Renal cortical epithelial cell (primary cell): ENCODE measurements around the gene KIRREL3. TPM values are rescaled to one million over a fixed set of nuclear protein-coding genes. Genes with fewer than 3 reads are reported as not detected.

ENCODE experiments used
- DNase-seq: peaks from one replicate; pipeline ENCODE4 v3.0.0-alpha.2; 2011; ENCODE audit warnings: low read depth
- total RNA-seq: library from RNA; depleted of rRNA; stranded (reverse); fragments of >200 nt; gene quantifications from 2 replicates; pipeline ENCODE4 v1.2.3, GENCODE V29; 2014

The KIRREL3 gene
- total RNA-seq, 1 donor from 2014 or later: 0.10 TPM

- DNase-seq: no peak
Measured at GRCh38 chr11:126997196-126997595, 3.4 kb downstream of the KIRREL3 start.

- DNase-seq: no peak
Measured at GRCh38 chr11:126996036-126996804, 4.3 kb downstream of the KIRREL3 start.

- DNase-seq: no peak
Measured at GRCh38 chr11:126993599-126993998, 7.0 kb downstream of the KIRREL3 start.

- peak; percentile 86 for DNase-seq
Measured at GRCh38 chr11:126992804-126993111, 7.8 kb downstream of the KIRREL3 start.

DNA sequence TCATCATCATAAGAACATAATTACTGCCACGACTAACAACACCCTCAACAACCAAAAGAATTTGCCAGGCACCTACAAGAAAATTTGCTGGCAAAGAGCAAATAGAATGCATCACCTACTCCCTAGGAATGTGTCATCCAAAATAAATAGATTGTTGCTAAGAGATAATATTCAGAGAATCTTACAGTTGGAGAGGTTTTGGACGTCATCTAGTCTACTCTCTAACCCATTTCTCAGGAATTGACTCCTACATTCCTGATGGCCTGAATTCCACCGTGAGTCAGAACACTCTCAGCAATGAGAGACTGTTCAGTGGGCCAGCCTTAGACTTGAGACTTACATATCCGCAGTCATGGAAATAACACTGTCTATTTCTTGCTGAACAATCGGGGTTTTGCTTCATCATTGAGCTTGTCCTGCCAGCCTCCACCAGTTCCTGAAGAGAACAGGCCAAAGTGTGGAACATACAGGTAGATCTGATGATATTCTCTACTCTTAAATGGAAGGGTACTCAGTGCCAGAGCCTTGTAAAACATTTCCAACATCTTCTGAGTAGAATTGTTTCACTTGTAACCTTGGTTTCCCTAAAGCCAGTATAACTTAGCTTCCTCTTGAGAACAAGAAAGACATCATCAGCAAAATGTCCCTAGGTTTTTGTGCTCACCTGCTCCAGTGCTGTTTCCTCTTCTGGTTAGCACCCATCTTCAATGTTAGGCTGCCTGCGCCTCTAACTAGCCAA is 8.3 kb downstream of the KIRREL3 start:
- DNase-seq: peak; percentile 94

GRCh38 chr11:126991596-126991995 is 9.0 kb downstream of the KIRREL3 start:
- peak; percentile 62 for DNase-seq

GRCh38 chr11:126990716-126991480 is 9.7 kb downstream of the KIRREL3 start:
- DNase-seq: no peak

DNA sequence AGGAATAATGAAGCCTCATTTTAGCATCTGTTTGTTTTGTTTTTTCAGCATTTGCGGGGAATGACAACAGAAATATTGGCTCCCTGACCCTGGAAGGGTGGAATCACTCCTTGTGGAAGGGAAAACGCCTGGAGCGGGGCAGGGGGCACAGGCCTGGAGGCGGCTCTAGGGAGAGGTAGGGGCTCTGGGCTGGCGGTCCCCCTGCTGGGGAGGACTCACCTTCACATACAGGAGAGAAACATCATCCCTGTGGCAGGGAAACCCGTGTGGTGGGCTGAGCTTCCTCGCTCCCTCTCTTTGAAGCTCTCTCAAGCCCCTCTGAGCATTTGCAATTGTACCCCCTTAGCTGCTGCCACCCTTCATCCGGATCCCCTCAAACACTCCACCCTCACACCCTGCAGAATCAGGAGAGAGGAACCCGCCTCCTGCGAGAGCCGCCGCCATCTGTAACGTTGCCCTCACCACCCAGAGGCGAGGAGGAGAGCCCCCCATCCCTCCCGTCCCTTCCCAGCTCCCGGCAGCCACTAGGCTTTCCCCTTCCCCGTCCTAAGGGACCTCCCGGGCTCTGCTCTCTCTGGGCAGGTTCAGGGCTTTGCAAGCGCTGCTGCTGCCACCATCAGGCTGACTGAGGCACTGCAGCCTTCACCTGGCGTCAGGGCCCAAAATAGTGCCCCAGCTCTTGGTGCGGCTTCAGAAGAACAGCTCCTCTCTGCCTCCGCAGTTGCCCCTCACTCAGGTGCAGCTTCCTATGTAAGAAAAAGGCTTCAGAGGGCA is 10.4 kb downstream of the KIRREL3 start:
- DNase-seq: peak; percentile 49

DNA sequence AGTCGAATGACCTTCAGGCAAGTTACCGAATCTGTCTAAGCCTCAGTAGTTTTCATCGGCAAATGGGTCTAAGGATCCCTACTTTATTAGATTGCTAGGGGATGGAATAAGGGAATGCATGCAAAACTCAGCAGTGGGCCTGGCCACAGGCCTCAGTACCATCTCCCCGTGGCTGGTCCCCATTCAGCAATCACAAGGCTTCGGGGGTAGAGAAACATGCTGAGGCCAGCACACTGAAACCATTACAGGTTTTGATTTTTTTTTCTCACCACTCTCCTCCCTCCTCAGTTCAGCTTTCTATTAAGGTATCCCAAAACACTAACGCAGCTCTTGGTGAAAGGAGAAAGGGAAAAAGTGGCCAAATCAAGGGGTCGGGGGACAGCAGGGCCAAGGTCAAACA is 11.9 kb downstream of the KIRREL3 start:
- DNase-seq: no peak

- DNase-seq: no peak
Measured at GRCh38 chr11:126981635-126982034, 18.9 kb downstream of the KIRREL3 start.

DNA sequence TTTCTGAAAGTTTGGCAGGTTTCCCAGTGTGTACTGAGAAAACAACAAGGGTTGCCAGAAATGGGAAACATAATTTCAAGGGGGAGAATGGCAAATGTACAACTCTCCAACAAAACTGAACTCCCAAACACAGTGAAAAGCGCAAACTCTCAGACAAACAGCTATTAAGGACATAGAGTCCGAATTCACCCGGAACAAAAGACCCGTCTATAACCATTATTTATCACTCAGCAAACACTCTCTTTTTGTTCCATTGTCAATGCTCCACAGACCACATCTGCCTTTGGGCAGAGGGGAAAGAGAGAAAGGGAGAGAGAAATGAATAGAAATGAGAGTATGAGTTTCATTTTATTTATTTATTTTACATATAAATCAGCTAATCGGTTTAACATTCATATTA is 21.7 kb downstream of the KIRREL3 start:
- DNase-seq: no peak

DNA sequence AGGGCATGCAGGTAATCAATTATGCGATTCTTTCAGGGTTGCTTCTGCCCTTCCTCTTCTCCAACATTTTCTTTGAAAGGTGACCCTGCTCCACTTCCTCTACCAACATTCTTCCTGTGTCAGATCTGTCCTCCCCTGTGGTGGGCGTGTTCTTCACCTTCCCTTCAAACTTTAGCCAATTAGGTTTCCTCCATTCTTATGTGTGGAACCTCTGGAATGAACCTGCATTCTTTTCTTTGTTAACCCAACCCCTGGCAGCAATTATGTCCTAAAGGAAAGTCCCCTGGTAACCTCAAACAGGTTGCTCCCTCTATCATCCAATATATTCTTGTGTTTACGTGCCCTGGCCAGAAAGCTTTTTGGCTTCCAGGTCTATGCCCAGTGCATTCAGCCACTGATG is 22.4 kb downstream of the KIRREL3 start:
- peak; percentile 51 for DNase-seq

- no peak for DNase-seq
Measured at GRCh38 chr11:126973051-126973450, 27.5 kb downstream of the KIRREL3 start.

DNA sequence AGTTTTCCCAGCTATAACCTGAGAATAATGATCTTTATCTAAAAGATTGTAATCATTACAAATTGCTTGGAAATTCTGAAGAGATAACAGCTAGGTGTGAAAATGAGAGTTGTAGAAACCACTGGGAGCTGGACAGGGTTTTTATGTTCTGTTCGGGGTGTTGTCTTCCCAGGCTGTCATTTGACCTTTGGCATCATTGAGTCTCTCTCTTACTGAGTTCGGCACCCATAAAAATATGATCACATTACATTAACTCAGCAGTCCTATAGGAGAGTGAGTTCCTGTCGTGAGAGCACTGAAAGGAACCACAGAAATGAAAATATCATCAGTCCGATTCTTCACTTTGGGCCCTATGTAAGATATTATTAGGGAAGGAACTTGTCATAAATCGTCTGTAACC is 29.3 kb downstream of the KIRREL3 start:
- no peak for DNase-seq

GRCh38 chr11:126969865-126970479 is 30.6 kb downstream of the KIRREL3 start:
- peak; percentile 61 for DNase-seq

DNA sequence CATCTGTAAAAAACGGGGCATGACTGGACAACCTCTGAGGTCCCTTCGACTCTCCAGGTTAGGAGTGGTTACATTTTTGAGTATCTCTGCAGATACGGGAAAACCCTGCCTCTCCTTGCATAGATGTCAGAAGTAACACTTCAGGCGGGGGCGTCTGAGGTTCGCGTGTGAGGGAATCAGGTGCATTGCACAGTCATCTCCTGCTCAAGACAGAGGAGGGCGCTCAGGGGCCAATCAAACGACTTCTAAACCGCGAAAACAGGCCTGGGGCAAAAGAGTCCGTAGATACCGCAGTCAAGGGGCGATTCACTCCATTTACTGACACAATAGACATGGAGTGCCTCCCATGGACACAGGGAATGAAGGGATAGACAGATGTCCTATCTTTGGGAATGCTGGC is 31.7 kb downstream of the KIRREL3 start:
- DNase-seq: no peak

DNA sequence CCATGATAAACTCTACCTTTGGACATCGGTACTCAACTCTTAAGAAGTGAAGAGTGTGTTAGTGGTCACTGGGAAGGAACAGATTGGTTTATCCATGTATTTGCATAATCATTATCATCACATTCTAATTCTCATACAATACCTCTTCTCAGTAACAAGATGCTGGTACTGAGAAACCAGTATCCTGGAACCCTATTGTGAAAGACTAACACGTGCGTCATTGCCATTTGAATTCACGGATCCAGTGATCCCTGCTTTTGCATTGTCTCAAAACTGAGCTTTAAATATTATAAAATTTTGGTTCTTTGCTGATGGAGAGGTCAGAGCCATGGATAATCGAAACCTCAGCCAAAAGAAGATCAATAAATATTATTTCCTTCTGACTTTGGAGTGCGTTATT is 35.2 kb downstream of the KIRREL3 start:
- no peak for DNase-seq

GRCh38 chr11:126963603-126964363 is 36.8 kb downstream of the KIRREL3 start:
- peak; percentile 99 for DNase-seq

- DNase-seq: peak; percentile 70
Measured at GRCh38 chr11:126963115-126963514, 37.5 kb downstream of the KIRREL3 start.

DNA sequence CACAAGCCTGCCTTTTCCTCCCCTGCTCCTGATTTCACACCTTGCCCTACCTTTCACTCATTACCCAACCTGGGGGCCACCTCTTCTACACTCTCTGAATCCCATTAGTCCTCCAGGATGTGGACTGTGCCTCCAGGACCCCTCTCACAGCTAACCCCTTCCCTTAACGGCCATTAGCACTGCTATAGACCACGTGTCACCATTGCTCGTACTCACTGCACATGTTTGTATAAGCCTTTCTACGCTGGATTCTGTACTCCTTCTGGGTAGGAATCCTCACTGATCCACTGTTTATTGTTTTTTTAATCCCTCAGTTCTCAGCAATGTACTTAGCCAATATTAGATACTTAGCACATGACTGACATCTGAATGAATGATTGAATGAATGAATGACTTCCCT is 40.9 kb downstream of the KIRREL3 start:
- no peak for DNase-seq

- DNase-seq: no peak
Measured at GRCh38 chr11:126956635-126957034, 43.9 kb downstream of the KIRREL3 start.
